HepG2 (cell line): ENCODE results near the gene XAB2. TPM values are rescaled to one million over a fixed set of nuclear protein-coding genes. Genes with fewer than 3 reads are reported as not detected.

Experiments used
- DMAP1 ChIP-seq: IDR thresholded peaks from 2 replicates; pipeline ENCODE4 v1.6.1; 2016
- EED ChIP-seq: sonication (generic); formaldehyde crosslinking; IDR thresholded peaks from 2 replicates; pipeline ENCODE4 v1.5.0; 2020; ENCODE audit warnings: mild to moderate bottlenecking, missing genetic modification reagents
- PHF8 ChIP-seq: sonication (generic); formaldehyde crosslinking; IDR thresholded peaks from 2 replicates; pipeline ENCODE4 v1.5.0; 2020; ENCODE audit warnings: missing genetic modification reagents
- POLR2A ChIP-seq, 2 experiments: IDR thresholded peaks; 2 replicates each; pipeline ENCODE4 v1.6.1; 2011; ENCODE audit warnings: low read depth in 2 of 2, low read length in 2 of 2, mild to moderate bottlenecking in 1 of 2, moderate library complexity in 1 of 2; ENCODE audit not compliant: insufficient read depth in 1 of 2
- RAD21 ChIP-seq: fragments of 450-650 bp; formaldehyde crosslinking; IDR thresholded peaks from 2 replicates; pipeline ENCODE4 v1.5.0; 2020; ENCODE audit warnings: mild to moderate bottlenecking
- ZBTB40 ChIP-seq, 2 experiments: fragments of 450-650 bp in 1 of 2; sonication (generic) in 1 of 2; formaldehyde crosslinking in 1 of 2; IDR thresholded peaks; 2 replicates each; pipeline versions ENCODE4 v1.6.1 to v1.8.0; 2016 to 2022; ENCODE audit warnings: antibody characterized with exemption in 1 of 2, mild to moderate bottlenecking in 1 of 2, missing genetic modification reagents in 1 of 2
- ZNF10 ChIP-seq: sonication (generic); formaldehyde crosslinking; IDR thresholded peaks from 2 replicates; pipeline ENCODE4 v1.4.0; 2020; ENCODE audit warnings: mild to moderate bottlenecking, low read depth, missing genetic modification reagents, borderline replicate concordance
- ZNF138 ChIP-seq: sonication (generic); formaldehyde crosslinking; IDR thresholded peaks from 2 replicates; pipeline ENCODE4 v1.5.0; 2020; ENCODE audit warnings: mild to moderate bottlenecking, low read depth, missing genetic modification reagents
- ZNF275 ChIP-seq: sonication (generic); formaldehyde crosslinking; IDR thresholded peaks from 2 replicates; pipeline ENCODE4 v1.8.0; 2022; ENCODE audit warnings: missing genetic modification reagents, mild to moderate bottlenecking, inconsistent platforms, borderline replicate concordance
- ZNF777 ChIP-seq: sonication (generic); formaldehyde crosslinking; IDR thresholded peaks from 2 replicates; pipeline ENCODE4 v1.4.0; 2020; ENCODE audit warnings: missing genetic modification reagents
- polyA plus RNA-seq, 8 experiments: library from polyadenylated mRNA; depleted of rRNA in 3 of 8; stranded (reverse) in 7 of 8; unstranded in 1 of 8; fragments of >200 nt; fragmentation: Illumina TruSeq in 4 of 8; extraction: Trizol in 4 of 8; gene quantifications; 2 replicates each; pipeline versions ENCODE4 v1.2.1 to v1.2.3, GENCODE V29; 2011 to 2016; ENCODE audit warnings: low read depth in 4 of 8, missing spikeins in 1 of 8, mixed read lengths in 1 of 8; ENCODE audit not compliant: insufficient read depth in 1 of 8
- total RNA-seq, 5 experiments: library from RNA; depleted of rRNA; stranded (reverse); fragments of >200 nt; fragmentation: Illumina TruSeq; extraction: Trizol; gene quantifications; 2 replicates each; pipeline ENCODE4 v1.2.3, GENCODE V29; 2016; ENCODE audit warnings: low read depth in 1 of 5
- TF ChIP-seq, protein P1 (sequence below): IDR thresholded peaks from 2 replicates; pipeline ENCODE4 v1.6.1; 2012; ENCODE audit warnings: inconsistent platforms
- TF ChIP-seq, protein P2 (sequence below): sonication (generic); formaldehyde crosslinking; IDR thresholded peaks from 2 replicates; pipeline ENCODE4 v1.4.0; 2020; ENCODE audit warnings: missing genetic modification reagents, borderline replicate concordance

The XAB2 gene
- total and polyA plus RNA-seq, 2 of the 13 experiments (the other 11 are each of a cell fraction or from before 2014, with no cell fraction given) = 6.2 to 23.9 TPM

DNA sequence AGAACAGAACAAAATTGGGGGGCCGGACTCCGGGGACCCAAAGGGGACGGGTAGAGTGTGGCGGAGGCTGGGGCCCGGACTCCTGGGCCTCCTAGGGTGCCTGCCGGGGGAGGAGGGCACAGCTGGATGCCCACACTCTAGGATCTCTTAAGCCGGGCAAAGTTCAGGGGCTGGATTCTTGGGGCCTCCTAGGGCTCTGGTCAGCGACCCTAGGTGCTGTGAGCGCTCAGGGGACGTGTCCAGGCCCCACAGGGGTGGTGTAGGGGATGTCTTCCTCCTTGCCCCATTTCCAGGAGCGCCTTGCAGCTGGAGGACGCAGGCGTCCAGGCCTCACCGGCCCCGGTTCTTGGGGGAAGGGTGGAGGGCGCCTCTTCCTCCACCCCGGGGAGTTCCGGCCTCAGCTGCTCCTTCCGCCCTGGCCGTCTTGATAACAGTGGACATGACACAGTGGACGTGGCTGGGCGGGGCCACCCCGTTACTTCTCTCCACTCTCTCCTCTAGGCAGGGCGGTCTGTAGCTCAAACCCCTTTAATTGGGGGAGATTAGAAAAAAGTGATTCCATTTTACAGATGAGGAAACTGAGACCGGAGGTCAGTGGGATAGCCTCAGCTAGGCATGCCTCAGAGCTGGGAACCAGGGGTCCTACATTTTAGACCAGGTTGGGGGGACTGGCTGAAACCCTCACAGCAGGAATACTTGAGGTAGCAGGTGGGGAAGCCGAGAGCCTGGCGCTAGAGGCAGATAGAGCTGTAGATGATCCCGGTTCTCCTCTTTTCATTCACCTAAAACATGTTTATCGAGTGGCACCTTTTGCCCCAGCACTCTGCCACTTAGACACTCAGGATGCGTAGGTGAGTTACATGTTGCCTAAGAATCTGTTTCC, 8.3 kb upstream of the XAB2 start (continued):
- TF ChIP-seq ZBTB40 (IDR thresholded peaks at IDR 0.05) (no peak), ZBTB40 (CRISPR knock-in tag; IDR thresholded peaks at IDR 0.05) (no peak), ZNF10 (CRISPR knock-in tag) (no peak), ZNF777 (CRISPR knock-in tag) (peak; percentile 91; the same call in 1 of the 2 replicates), EED (CRISPR knock-in tag) (0 out of 2 replicates have a peak, but pooled peaks have one; percentile 4), RAD21 (CRISPR knock-in tag) (0 out of 2 replicates have a peak, but pooled peaks have one; percentile 26), POLR2A (IDR thresholded peaks at IDR 0.05; ENCODE audit: insufficient read depth in 1 of 2, low read depth in 2 of 2, low read length in 2 of 2) (0 out of 4 replicates have a peak, but pooled peaks of 1 of the 2 experiments have one; percentile 3), DMAP1 (0 out of 2 replicates have a peak, but pooled peaks have one; percentile 22), ZNF275 (CRISPR knock-in tag) (no peak), PHF8 (0 out of 2 replicates have a peak, but pooled peaks have one; percentile 8), ZNF138 (no peak)
- TF ChIP-seq, protein P1, sequence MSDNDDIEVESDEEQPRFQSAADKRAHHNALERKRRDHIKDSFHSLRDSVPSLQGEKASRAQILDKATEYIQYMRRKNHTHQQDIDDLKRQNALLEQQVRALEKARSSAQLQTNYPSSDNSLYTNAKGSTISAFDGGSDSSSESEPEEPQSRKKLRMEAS = no peak
- TF ChIP-seq, protein P2, sequence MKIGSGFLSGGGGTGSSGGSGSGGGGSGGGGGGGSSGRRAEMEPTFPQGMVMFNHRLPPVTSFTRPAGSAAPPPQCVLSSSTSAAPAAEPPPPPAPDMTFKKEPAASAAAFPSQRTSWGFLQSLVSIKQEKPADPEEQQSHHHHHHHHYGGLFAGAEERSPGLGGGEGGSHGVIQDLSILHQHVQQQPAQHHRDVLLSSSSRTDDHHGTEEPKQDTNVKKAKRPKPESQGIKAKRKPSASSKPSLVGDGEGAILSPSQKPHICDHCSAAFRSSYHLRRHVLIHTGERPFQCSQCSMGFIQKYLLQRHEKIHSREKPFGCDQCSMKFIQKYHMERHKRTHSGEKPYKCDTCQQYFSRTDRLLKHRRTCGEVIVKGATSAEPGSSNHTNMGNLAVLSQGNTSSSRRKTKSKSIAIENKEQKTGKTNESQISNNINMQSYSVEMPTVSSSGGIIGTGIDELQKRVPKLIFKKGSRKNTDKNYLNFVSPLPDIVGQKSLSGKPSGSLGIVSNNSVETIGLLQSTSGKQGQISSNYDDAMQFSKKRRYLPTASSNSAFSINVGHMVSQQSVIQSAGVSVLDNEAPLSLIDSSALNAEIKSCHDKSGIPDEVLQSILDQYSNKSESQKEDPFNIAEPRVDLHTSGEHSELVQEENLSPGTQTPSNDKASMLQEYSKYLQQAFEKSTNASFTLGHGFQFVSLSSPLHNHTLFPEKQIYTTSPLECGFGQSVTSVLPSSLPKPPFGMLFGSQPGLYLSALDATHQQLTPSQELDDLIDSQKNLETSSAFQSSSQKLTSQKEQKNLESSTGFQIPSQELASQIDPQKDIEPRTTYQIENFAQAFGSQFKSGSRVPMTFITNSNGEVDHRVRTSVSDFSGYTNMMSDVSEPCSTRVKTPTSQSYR (CRISPR knock-in tag) = 0 out of 2 replicates have a peak, but pooled peaks have one; percentile 31
